ENCODE data around the gene PTPN13. TPM values are rescaled to one million over a fixed set of nuclear protein-coding genes. Genes with fewer than 3 reads are reported as not detected.

The PTPN13 gene
- total RNA-seq, 1 donor: 70.2 TPM

- no peaks in the 10 kb centered on the region for H3K4me1 ChIP-seq (ENCODE audit: insufficient read depth, low read length)
- H3K9me3 ChIP-seq (ENCODE audit: low read depth, low read length): no peaks in the 10 kb centered on the region
- H3K36me3 ChIP-seq (ENCODE audit: insufficient read depth, low read length): peaks cover 34% of the 10 kb centered on the region
Observed at GRCh38 chr4:86771141-86771540, 177.0 kb downstream of the PTPN13 start.

GRCh38 chr4:86775061-86775460 lies 180.9 kb downstream of the PTPN13 start:
- H3K4me2 ChIP-seq (ENCODE audit: insufficient read depth, low read length): no peak overlapping the region
- H3K9me3 ChIP-seq (ENCODE audit: low read depth, low read length): no peaks in the 10 kb centered on the region
- no peaks in the 10 kb centered on the region for H3K4me1 ChIP-seq (ENCODE audit: insufficient read depth, low read length)
- H3K27me3 ChIP-seq (ENCODE audit: insufficient read depth, low read length): no peaks in the 10 kb centered on the region
- DNase-seq (ENCODE audit: insufficient read length, low spot score, missing footprints): no peak
- H3K36me3 ChIP-seq (ENCODE audit: insufficient read depth, low read length): peaks cover 36% of the 10 kb centered on the region
- TF ChIP-seq, protein P1, sequence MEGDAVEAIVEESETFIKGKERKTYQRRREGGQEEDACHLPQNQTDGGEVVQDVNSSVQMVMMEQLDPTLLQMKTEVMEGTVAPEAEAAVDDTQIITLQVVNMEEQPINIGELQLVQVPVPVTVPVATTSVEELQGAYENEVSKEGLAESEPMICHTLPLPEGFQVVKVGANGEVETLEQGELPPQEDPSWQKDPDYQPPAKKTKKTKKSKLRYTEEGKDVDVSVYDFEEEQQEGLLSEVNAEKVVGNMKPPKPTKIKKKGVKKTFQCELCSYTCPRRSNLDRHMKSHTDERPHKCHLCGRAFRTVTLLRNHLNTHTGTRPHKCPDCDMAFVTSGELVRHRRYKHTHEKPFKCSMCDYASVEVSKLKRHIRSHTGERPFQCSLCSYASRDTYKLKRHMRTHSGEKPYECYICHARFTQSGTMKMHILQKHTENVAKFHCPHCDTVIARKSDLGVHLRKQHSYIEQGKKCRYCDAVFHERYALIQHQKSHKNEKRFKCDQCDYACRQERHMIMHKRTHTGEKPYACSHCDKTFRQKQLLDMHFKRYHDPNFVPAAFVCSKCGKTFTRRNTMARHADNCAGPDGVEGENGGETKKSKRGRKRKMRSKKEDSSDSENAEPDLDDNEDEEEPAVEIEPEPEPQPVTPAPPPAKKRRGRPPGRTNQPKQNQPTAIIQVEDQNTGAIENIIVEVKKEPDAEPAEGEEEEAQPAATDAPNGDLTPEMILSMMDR (IDR thresholded peaks at IDR 0.05; ENCODE audit: extremely low read depth, low read depth, low read length): no peak
- H4K20me1 ChIP-seq (ENCODE audit: insufficient read depth, low read length): no peaks in the 10 kb centered on the region
- no peak overlapping the region for H2AFZ ChIP-seq (ENCODE audit: low read length)
- no peak overlapping the region for H3K4me3 ChIP-seq (ENCODE audit: insufficient read depth, low read length)
- no peak overlapping the region for H3K27ac ChIP-seq (ENCODE audit: low read depth, low read length)
- no peaks in the 10 kb centered on the region for H3K79me2 ChIP-seq (ENCODE audit: insufficient read depth, low read length)

More at GRCh38 chr4:86771141-86771540, 177.0 kb downstream of the PTPN13 start:
- no peak for DNase-seq (ENCODE audit: insufficient read length, low spot score, missing footprints)
- no peak overlapping the region for H3K4me2 ChIP-seq (ENCODE audit: insufficient read depth, low read length)
- no peak overlapping the region for H3K4me3 ChIP-seq (ENCODE audit: insufficient read depth, low read length)
- H2AFZ ChIP-seq (ENCODE audit: low read length): no peak overlapping the region
- TF ChIP-seq, protein P1 (IDR thresholded peaks at IDR 0.05; ENCODE audit: extremely low read depth, low read depth, low read length): no peak
- H3K27ac ChIP-seq (ENCODE audit: low read depth, low read length): no peak overlapping the region
- no peaks in the 10 kb centered on the region for H3K79me2 ChIP-seq (ENCODE audit: insufficient read depth, low read length)
- H3K27me3 ChIP-seq (ENCODE audit: insufficient read depth, low read length): no peaks in the 10 kb centered on the region
- no peaks in the 10 kb centered on the region for H4K20me1 ChIP-seq (ENCODE audit: insufficient read depth, low read length)

DNA sequence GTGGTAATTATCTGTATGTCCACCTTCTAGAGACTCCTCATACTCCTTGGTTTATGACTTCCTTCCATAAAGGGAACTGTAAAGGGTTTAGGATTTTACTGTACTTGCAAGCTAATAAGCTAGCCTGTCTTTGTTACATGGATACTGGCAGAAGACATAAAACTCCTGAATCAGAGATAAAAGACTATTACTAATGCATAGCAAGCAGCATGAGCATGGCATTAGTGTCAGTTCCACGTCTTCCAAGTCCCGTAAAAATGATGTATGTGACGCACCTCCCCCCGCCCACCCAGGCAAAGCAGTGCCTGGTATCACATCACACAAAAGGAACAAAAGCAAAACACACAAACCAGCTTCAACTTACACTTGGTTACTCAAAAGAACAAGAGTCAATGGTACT lies 184.1 kb downstream of the PTPN13 start:
- Histone ChIP-seq H3K9me3 (ENCODE audit: low read depth, low read length) (no peaks in the 10 kb centered on the region), H3K79me2 (ENCODE audit: insufficient read depth, low read length) (no peaks in the 10 kb centered on the region), H3K4me1 (ENCODE audit: insufficient read depth, low read length) (no peaks in the 10 kb centered on the region), H3K4me2 (ENCODE audit: insufficient read depth, low read length) (no peak overlapping the region), H4K20me1 (ENCODE audit: insufficient read depth, low read length) (no peaks in the 10 kb centered on the region), H3K4me3 (ENCODE audit: insufficient read depth, low read length) (no peak overlapping the region), H3K27me3 (ENCODE audit: insufficient read depth, low read length) (no peaks in the 10 kb centered on the region), H3K36me3 (ENCODE audit: insufficient read depth, low read length) (peaks cover 26% of the 10 kb centered on the region), H3K27ac (ENCODE audit: low read depth, low read length) (no peak overlapping the region), H2AFZ (ENCODE audit: low read length) (no peak overlapping the region)
- TF ChIP-seq, protein P1 (IDR thresholded peaks at IDR 0.05; ENCODE audit: extremely low read depth, low read depth, low read length): no peak
- DNase-seq (ENCODE audit: insufficient read length, low spot score, missing footprints): no peak

- no peaks in the 10 kb centered on the region for H3K27me3 ChIP-seq (ENCODE audit: insufficient read depth, low read length)
- H3K27ac ChIP-seq (ENCODE audit: low read depth, low read length): no peak overlapping the region
- no peak overlapping the region for H3K4me3 ChIP-seq (ENCODE audit: insufficient read depth, low read length)
- DNase-seq (ENCODE audit: insufficient read length, low spot score, missing footprints): no peak
- TF ChIP-seq, protein P1 (IDR thresholded peaks at IDR 0.05; ENCODE audit: extremely low read depth, low read depth, low read length): no peak
- H2AFZ ChIP-seq (ENCODE audit: low read length): no peak overlapping the region
- no peaks in the 10 kb centered on the region for H3K79me2 ChIP-seq (ENCODE audit: insufficient read depth, low read length)
- no peaks in the 10 kb centered on the region for H3K9me3 ChIP-seq (ENCODE audit: low read depth, low read length)
- H4K20me1 ChIP-seq (ENCODE audit: insufficient read depth, low read length): no peaks in the 10 kb centered on the region
- peaks cover 22% of the 10 kb centered on the region for H3K36me3 ChIP-seq (ENCODE audit: insufficient read depth, low read length)
- H3K4me2 ChIP-seq (ENCODE audit: insufficient read depth, low read length): no peak overlapping the region
- no peaks in the 10 kb centered on the region for H3K4me1 ChIP-seq (ENCODE audit: insufficient read depth, low read length)
Observed at GRCh38 chr4:86788826-86789225, 194.7 kb downstream of the PTPN13 start.

Data from osteoblast (primary cell).